Adipose tissue (tissue), 3 donors: ENCODE data around the gene NTRK1. TPM values are rescaled to one million over a fixed set of nuclear protein-coding genes. Genes with fewer than 3 reads are reported as not detected.

Experiments
- H3K27ac ChIP-seq: one replicate; pipeline ENCODE4 v1.5.1; 2013; ENCODE audit warnings: low read depth, low read length
- WGBS, 3 donors: extraction: QIAGEN DNeasy Blood & Tissue Kit; methylation state at CpG; one replicate each; pipeline ENCODE4 v1.1.7; 2013; 5-methylcytosine and 5-hydroxymethylcytosine counted together
- polyA plus RNA-seq, 3 donors: library from polyadenylated mRNA; stranded (reverse); fragments of 200-250 nt; gene quantifications; one replicate each; pipeline ENCODE4 v1.2.3, GENCODE V29; 2013
- donor health status: healthy with polysubstance abuse.
- donor health status: Bipolar disorder and iron deficiency.
- donor health status: healthy.

The NTRK1 gene
- polyA plus RNA-seq, 3 donors: 0.40 to 4.0 (median 1.8) TPM

GRCh38 chr1:156887734-156888133, 27.1 kb downstream of the NTRK1 start:
- WGBS, 3 donors: 37 to 63% (median 55%) methylated on average over 5 to 6 of the region's 6 CpGs
- no peak overlapping the region for H3K27ac ChIP-seq

- no peak overlapping the region for H3K27ac ChIP-seq
- 40 to 52% (median 43%) methylated on average over 8 of the region's 8 CpGs for WGBS, 3 donors
Observed at GRCh38 chr1:156889802-156890580, 29.3 kb downstream of the NTRK1 start.

- H3K27ac ChIP-seq: no peak overlapping the region
- 3 to 9% (median 7%) methylated on average over 47 to 48 of the region's 48 CpGs for WGBS, 3 donors
Observed at GRCh38 chr1:156892190-156893047, 31.8 kb downstream of the NTRK1 start.

DNA sequence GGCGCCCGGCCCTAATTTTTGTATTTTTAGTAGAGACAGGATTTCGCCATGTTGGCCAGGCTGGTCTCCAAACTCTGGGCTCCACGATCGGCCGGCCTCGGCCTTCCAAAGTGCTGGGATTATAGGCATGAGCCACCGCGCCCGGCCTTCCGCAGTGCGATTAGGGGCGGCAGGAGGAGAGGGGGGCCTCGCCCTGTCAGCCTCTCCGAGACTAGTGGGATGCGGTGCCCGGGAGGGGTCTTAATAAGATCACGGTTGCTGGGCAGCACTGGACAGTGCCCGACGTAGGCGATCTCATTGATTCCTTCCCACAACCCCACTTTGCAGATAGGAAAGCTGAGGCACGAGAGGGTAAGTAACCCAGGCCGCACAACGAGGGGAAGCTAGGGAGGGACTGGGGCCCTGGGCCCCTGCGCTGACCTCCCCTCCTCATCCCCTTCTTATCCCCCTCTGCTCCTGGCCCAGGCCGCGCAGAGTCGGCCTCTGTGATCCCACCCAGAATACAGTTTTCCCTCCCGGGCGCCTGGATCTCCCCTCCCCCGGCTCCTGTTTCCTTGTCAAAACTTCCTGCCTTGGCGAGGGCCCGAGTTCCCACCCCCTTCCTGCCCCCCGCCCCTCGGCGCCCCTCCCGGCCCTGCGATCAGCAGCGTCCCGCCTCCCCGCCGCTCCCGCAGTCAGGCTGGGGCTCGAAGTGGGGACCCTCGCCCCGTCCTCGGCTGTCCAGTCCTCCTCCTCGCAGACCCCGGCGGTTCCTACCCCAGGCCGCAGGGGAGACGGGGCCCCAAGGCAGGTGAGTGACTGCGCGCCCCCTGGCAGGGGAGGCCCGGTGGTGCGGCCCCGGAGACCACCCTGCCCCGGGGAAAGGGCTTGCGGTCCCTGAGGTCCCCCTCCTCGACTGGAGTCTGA, 32.6 kb downstream of the NTRK1 start, which contains the start of gene PEAR1:
PEAR1 (plus strand) TSS at position 671 of the 906 bp plus-strand sequence. CDS start 10,209 bp downstream, outside the sequence.
- no peak within 1 kb of the TSS for H3K27ac ChIP-seq

GRCh38 chr1:156894001-156894400, 33.3 kb downstream of the NTRK1 start:
- WGBS, 3 donors: 23 to 29% (median 27%) methylated on average over 5 of the region's 5 CpGs
- no peak overlapping the region for H3K27ac ChIP-seq

More for the DNA sequence above, 32.6 kb downstream of the NTRK1 start, which contains the start of gene PEAR1:
- WGBS, 3 donors: 7 to 14% (median 14%) methylated on average over 53 to 60 of the region's 60 CpGs

DNA sequence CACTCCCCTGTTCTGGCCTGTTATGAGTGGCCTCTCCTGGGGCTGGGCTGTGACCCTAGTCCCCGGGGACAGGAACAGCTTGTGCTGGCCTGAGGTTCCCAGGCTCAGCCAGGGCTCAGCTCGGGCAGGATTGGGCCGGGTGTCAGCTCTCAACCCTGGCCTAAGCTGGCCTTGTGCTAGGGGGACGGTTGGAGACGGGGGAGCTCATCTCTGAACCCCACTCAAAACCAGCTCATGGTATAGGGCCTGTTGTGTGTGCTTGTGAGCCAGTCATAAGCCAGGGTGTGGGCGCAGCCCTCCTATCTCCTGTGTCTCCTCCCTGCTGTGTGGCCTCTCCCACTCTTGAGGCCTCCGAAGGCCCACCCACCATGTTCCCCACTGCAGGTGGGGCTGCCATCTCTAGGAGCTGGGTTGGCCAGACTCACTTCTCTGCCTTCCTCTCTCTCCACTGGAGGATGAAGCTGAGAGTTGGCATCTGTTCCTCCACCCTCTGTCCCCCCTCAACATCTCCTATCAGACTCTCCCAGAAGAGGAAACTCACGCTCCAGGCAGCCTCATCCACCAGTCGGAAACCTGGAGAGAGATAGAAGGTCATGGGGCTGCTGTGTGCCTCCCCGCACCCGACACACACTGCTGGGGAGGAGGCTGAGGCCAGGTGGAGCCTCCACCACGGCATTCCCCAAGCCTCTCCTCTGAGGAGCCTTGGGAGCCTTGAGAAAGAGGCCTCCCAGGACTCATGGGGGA, 34.2 kb downstream of the NTRK1 start:
- H3K27ac ChIP-seq: no peak overlapping the region
- WGBS, 3 donors: 37 to 64% (median 47%) methylated on average over 11 to 12 of the region's 12 CpGs

DNA sequence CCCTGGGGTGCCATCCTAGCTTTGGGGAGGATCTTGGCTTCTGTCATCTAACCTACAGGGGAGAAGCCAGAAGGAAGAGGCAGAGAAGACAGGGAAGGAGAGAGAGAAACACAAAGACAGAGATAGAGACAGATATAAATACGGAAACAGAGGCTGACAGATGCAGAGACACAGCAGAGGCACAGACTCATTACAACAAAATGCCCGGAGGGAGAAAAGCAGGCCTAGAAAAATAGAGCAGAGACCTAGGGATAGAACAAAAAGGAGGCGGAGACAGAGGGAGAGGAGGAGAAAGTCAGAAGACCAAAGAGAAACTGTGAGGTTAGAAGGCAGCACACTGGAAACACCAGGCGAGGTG, 34.8 kb downstream of the NTRK1 start:
- WGBS, 3 donors: 57 to 78% (median 66%) methylated on average over 4 of the region's 4 CpGs
- H3K27ac ChIP-seq: no peak overlapping the region

GRCh38 chr1:156895927-156896326, 35.3 kb downstream of the NTRK1 start:
- 76 to 88% (median 85%) methylated on average over 6 of the region's 6 CpGs for WGBS, 3 donors
- H3K27ac ChIP-seq: no peak overlapping the region

- 75% methylated on average over 16 of the region's 16 CpGs for WGBS, 3 donors
- no peak overlapping the region for H3K27ac ChIP-seq
Observed at GRCh38 chr1:156896490-156897033, 35.9 kb downstream of the NTRK1 start.

- 68 to 73% (median 73%) methylated on average over 13 to 14 of the region's 14 CpGs for WGBS, 3 donors
- no peak overlapping the region for H3K27ac ChIP-seq
Observed at GRCh38 chr1:156897078-156897825, 36.6 kb downstream of the NTRK1 start.

DNA sequence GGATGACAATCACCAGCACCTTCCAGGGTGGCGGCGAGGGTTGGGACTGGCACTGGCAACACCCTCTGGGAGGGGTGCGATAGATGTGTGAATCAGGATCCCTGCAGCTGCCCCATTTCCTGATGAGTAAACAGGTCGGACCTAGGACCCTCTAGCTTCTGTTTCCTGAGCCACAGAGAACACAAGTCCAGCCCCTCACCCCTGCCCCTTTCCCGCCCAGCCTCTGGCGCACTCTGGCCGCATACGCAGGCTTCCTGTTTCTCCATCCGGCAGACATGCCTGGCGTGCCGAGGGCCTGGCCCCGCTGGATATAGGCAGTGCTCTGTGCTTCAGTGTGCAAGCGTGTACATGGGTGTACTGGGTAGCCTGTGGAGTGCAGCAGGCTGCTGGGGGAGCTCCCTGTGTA, 37.5 kb downstream of the NTRK1 start:
- H3K27ac ChIP-seq: no peak overlapping the region
- WGBS, 3 donors: 24 to 42% (median 30%) methylated on average over 6 to 13 of the region's 13 CpGs

- no peak overlapping the region for H3K27ac ChIP-seq
- 64 to 74% (median 71%) methylated on average over 12 of the region's 12 CpGs for WGBS, 3 donors
Observed at GRCh38 chr1:156898971-156899664, 38.5 kb downstream of the NTRK1 start.

DNA sequence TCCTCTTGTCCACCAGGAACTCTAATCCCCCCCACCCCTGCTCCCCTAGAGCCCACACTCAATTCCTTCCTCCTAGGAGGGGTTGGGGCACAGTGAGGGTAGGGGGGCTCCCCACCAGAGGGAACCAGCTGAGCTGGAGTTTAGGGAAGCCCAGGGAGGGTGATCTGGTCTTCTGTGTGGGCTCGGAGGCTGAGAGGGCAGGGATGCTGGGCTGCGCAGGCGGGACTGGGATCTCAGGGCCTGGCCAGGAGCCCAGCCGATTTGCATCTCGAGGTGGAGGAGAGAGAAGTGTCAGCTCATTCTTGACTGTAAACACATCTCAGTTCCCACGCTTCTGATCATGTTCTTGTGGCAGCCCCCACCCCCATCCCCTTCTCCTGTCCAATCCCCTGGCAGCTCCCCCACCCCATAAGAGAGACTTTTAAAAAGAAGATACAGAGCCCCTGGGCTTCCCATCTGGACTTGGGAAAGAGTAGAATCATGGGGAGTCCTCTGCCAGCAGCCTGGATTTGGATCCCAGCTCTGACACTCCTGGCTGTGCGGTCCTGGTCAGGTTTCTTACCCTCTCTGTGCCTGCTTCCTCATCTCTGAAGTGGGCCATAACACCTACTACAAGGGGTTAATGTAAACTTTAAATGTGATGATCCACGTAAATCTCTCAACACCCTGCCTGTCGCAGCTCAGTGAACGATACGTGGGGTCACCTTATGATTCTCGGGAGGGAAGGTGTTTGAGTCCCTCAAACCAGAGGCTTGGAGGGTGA, 39.5 kb downstream of the NTRK1 start:
- WGBS, 3 donors: 52 to 62% (median 57%) methylated on average over 12 of the region's 12 CpGs
- H3K27ac ChIP-seq: no peak overlapping the region

DNA sequence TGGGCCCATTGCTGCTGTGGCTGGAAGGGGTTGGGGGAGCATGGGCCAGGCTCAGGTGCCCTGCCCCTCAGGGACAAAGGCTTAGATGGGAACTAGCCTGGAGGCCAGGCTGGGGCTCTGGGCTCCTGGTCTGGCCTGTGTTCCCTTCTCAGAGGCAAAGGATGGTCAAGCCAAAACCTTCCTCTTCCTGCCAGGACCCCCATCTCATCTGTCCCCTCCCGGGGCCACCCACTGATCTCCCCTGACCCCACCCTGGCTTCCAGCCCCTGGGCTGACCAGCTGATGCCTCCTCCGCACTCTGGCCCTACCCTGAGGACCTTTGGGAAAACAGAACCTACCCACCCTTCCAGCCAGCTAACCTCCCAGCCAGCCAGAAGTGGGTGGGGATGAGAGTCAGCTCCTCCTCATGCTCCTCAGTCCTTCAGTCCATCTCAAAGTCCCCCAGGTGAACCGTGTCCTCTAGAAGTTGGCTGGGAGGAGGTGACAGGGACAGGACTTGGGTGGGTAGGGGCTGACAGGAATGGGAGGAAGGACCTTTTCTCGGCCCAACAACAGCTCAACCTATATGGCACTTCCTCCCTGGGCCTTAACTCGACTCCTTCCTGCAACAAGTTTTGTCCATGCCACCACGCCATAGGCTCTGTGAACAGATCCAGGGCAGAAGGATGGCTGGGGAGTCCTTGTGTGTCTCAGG, 40.4 kb downstream of the NTRK1 start:
- H3K27ac ChIP-seq: no peak overlapping the region
- WGBS, 3 donors: 45 to 54% (median 54%) methylated on average over 6 of the region's 6 CpGs

- WGBS, 3 donors: 74 to 84% (median 77%) methylated on average over 4 of the region's 4 CpGs
- no peak overlapping the region for H3K27ac ChIP-seq
Observed at GRCh38 chr1:156901590-156901900, 40.9 kb downstream of the NTRK1 start.
